GM21529 (cell line): ENCODE data around the gene IBA57.
"Not testable (repeated sequence)": the region's sequence is repeated elsewhere in the genome, so short reads cannot be mapped to it uniquely, and the experiment has no call there.

Experiments used
- ATAC-seq: cut with Tn5 transposase; IDR thresholded peaks from one replicate; pipeline ENCODE4 v1.9.1; 2021; ENCODE audit not compliant: unreplicated experiment

The IBA57 gene

GRCh38 chr1:228170666-228171065, 5.1 kb downstream of the IBA57 start:
- ATAC-seq, result no peak

- ATAC-seq, result no peak
These were observed 5.8 kb downstream of the IBA57 start for GRCh38 chr1:228171221-228171891.

- ATAC-seq, result no peak
These were observed 7.3 kb downstream of the IBA57 start for GRCh38 chr1:228172591-228173527.

- not testable (repeated sequence) for ATAC-seq
These were observed 8.2 kb downstream of the IBA57 start for GRCh38 chr1:228173528-228174481.

- ATAC-seq, result no peak
These were observed 9.1 kb downstream of the IBA57 start for GRCh38 chr1:228174482-228175315.

- no peak for ATAC-seq
These were observed 9.9 kb downstream of the IBA57 start for GRCh38 chr1:228175316-228176023.

- no peak for ATAC-seq
These were observed 10.4 kb downstream of the IBA57 start for GRCh38 chr1:228176024-228176395.

- ATAC-seq, result no peak
These were observed 11.0 kb downstream of the IBA57 start for GRCh38 chr1:228176461-228177182.

GRCh38 chr1:228177183-228177475, 11.5 kb downstream of the IBA57 start:
- no peak for ATAC-seq

- no peak for ATAC-seq
These were observed 12.4 kb downstream of the IBA57 start for GRCh38 chr1:228177721-228178710.

- ATAC-seq, result no peak
These were observed 13.4 kb downstream of the IBA57 start for GRCh38 chr1:228178737-228179684.

- no peak for ATAC-seq
These were observed 14.8 kb downstream of the IBA57 start for GRCh38 chr1:228180271-228180958.

GRCh38 chr1:228180959-228181644, 15.5 kb downstream of the IBA57 start:
- no peak for ATAC-seq

GRCh38 chr1:228181645-228182034, 16.0 kb downstream of the IBA57 start:
- ATAC-seq, result no peak

GRCh38 chr1:228182296-228183030, 16.9 kb downstream of the IBA57 start:
- ATAC-seq, result no peak
